GM19193 (cell line): ENCODE measurements around the gene SIRT6.
A peak's percentile ranks its signal among the peaks of the same experiment; 100 is the strongest.

ENCODE experiments used
- POLR2A ChIP-seq: IDR thresholded peaks from 4 replicates; pipeline ENCODE4 v1.6.1; 2011; ENCODE audit not compliant: insufficient read depth, insufficient read length; ENCODE audit errors: extremely low read depth

Gene SIRT6

GRCh38 chr19:4182084-4182810 lies at the start of gene SIRT6, which contains the start of gene ANKRD24:
Gene SIRT6 (minus strand): TSS chr19:4182563. CDS start chr19:4182539, 24 bp downstream.
Gene ANKRD24 (plus strand): TSS chr19:4182689. CDS start chr19:4186426, 3,737 bp downstream.
- peak; percentile 93 for TF ChIP-seq POLR2A

GRCh38 chr19:4229179-4229931 lies 47.0 kb upstream of the SIRT6 start, which contains the start of gene EBI3:
Gene EBI3 (plus strand): TSS chr19:4229523. CDS start chr19:4229551, 28 bp downstream.
- peak; percentile 75 for TF ChIP-seq POLR2A

GRCh38 chr19:4228765-4229178 lies 46.4 kb upstream of the SIRT6 start:
- TF ChIP-seq POLR2A = no peak

GRCh38 chr19:4227771-4228170 lies 45.4 kb upstream of the SIRT6 start:
- no peak for TF ChIP-seq POLR2A

- TF ChIP-seq POLR2A = no peak
Measured at GRCh38 chr19:4225885-4226284, 43.5 kb upstream of the SIRT6 start.

- TF ChIP-seq POLR2A = no peak
Measured at GRCh38 chr19:4224470-4224869, 42.1 kb upstream of the SIRT6 start.

- TF ChIP-seq POLR2A = no peak
Measured at GRCh38 chr19:4220188-4220587, 37.8 kb upstream of the SIRT6 start.

- no peak for TF ChIP-seq POLR2A
Measured at GRCh38 chr19:4217429-4218264, 35.3 kb upstream of the SIRT6 start.

- TF ChIP-seq POLR2A = no peak
Measured at GRCh38 chr19:4216846-4217245, 34.5 kb upstream of the SIRT6 start.

- TF ChIP-seq POLR2A = no peak
Measured at GRCh38 chr19:4215807-4216206, 33.4 kb upstream of the SIRT6 start.

- TF ChIP-seq POLR2A = no peak
Measured at GRCh38 chr19:4213116-4213515, 30.8 kb upstream of the SIRT6 start.

GRCh38 chr19:4210166-4210731 lies 27.9 kb upstream of the SIRT6 start:
- TF ChIP-seq POLR2A = no peak

GRCh38 chr19:4208385-4209094 lies 26.2 kb upstream of the SIRT6 start:
- TF ChIP-seq POLR2A = no peak
